K562 (cell line): ENCODE data around the gene RGMA.

ENCODE experiments used
- CHCHD3 ChIP-seq: fragments of 250-450 bp; sonication (Bioruptor Pico); IDR thresholded peaks from 2 replicates; pipeline ENCODE4 v2.1.2; 2022; ENCODE audit warnings: mild to moderate bottlenecking
- SMAD3 ChIP-seq: fragments of 450-650 bp; formaldehyde crosslinking; conservative IDR thresholded peaks from 2 replicates; pipeline ENCODE4 v1.4.0; 2020; ENCODE audit warnings: mild to moderate bottlenecking
- TF ChIP-seq, protein P1 (sequence below): IDR thresholded peaks from 3 replicates; pipeline ENCODE4 v1.6.1; 2011; ENCODE audit warnings: borderline replicate concordance, mild to moderate bottlenecking, moderate library complexity; ENCODE audit not compliant: insufficient read length; ENCODE audit errors: extremely low read depth
- TF ChIP-seq, protein P2 (sequence below): fragments of 200-600 bp; sonication (generic); IDR thresholded peaks from one replicate; pipeline ENCODE4 v1.6.1; 2012; ENCODE audit warnings: mild to moderate bottlenecking, low read depth, low read length, inconsistent platforms

DNA sequence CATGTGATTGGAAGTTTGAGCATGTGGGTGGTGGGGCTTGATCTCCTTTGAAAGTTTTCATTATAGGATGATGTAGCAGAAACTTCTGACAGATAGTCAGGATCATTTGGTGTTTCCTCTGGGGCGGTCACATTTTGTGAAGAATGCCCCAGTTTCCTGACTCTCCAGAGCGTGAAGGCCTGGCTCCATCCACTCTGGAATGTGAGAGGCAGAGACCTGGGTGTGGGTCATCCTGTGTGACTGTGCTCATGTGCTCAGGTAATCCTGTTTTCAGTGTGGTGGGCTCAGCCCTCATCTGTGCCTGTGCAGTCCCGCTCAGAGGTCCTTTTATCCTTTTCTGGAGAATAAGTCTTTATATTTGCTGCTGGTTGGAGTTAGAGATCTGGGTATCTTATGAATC, 81.0 kb downstream of the RGMA start:
- TF ChIP-seq CHCHD3: no peak
- TF ChIP-seq, protein P1, sequence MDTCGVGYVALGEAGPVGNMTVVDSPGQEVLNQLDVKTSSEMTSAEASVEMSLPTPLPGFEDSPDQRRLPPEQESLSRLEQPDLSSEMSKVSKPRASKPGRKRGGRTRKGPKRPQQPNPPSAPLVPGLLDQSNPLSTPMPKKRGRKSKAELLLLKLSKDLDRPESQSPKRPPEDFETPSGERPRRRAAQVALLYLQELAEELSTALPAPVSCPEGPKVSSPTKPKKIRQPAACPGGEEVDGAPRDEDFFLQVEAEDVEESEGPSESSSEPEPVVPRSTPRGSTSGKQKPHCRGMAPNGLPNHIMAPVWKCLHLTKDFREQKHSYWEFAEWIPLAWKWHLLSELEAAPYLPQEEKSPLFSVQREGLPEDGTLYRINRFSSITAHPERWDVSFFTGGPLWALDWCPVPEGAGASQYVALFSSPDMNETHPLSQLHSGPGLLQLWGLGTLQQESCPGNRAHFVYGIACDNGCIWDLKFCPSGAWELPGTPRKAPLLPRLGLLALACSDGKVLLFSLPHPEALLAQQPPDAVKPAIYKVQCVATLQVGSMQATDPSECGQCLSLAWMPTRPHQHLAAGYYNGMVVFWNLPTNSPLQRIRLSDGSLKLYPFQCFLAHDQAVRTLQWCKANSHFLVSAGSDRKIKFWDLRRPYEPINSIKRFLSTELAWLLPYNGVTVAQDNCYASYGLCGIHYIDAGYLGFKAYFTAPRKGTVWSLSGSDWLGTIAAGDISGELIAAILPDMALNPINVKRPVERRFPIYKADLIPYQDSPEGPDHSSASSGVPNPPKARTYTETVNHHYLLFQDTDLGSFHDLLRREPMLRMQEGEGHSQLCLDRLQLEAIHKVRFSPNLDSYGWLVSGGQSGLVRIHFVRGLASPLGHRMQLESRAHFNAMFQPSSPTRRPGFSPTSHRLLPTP: no peak
- TF ChIP-seq, protein P2, sequence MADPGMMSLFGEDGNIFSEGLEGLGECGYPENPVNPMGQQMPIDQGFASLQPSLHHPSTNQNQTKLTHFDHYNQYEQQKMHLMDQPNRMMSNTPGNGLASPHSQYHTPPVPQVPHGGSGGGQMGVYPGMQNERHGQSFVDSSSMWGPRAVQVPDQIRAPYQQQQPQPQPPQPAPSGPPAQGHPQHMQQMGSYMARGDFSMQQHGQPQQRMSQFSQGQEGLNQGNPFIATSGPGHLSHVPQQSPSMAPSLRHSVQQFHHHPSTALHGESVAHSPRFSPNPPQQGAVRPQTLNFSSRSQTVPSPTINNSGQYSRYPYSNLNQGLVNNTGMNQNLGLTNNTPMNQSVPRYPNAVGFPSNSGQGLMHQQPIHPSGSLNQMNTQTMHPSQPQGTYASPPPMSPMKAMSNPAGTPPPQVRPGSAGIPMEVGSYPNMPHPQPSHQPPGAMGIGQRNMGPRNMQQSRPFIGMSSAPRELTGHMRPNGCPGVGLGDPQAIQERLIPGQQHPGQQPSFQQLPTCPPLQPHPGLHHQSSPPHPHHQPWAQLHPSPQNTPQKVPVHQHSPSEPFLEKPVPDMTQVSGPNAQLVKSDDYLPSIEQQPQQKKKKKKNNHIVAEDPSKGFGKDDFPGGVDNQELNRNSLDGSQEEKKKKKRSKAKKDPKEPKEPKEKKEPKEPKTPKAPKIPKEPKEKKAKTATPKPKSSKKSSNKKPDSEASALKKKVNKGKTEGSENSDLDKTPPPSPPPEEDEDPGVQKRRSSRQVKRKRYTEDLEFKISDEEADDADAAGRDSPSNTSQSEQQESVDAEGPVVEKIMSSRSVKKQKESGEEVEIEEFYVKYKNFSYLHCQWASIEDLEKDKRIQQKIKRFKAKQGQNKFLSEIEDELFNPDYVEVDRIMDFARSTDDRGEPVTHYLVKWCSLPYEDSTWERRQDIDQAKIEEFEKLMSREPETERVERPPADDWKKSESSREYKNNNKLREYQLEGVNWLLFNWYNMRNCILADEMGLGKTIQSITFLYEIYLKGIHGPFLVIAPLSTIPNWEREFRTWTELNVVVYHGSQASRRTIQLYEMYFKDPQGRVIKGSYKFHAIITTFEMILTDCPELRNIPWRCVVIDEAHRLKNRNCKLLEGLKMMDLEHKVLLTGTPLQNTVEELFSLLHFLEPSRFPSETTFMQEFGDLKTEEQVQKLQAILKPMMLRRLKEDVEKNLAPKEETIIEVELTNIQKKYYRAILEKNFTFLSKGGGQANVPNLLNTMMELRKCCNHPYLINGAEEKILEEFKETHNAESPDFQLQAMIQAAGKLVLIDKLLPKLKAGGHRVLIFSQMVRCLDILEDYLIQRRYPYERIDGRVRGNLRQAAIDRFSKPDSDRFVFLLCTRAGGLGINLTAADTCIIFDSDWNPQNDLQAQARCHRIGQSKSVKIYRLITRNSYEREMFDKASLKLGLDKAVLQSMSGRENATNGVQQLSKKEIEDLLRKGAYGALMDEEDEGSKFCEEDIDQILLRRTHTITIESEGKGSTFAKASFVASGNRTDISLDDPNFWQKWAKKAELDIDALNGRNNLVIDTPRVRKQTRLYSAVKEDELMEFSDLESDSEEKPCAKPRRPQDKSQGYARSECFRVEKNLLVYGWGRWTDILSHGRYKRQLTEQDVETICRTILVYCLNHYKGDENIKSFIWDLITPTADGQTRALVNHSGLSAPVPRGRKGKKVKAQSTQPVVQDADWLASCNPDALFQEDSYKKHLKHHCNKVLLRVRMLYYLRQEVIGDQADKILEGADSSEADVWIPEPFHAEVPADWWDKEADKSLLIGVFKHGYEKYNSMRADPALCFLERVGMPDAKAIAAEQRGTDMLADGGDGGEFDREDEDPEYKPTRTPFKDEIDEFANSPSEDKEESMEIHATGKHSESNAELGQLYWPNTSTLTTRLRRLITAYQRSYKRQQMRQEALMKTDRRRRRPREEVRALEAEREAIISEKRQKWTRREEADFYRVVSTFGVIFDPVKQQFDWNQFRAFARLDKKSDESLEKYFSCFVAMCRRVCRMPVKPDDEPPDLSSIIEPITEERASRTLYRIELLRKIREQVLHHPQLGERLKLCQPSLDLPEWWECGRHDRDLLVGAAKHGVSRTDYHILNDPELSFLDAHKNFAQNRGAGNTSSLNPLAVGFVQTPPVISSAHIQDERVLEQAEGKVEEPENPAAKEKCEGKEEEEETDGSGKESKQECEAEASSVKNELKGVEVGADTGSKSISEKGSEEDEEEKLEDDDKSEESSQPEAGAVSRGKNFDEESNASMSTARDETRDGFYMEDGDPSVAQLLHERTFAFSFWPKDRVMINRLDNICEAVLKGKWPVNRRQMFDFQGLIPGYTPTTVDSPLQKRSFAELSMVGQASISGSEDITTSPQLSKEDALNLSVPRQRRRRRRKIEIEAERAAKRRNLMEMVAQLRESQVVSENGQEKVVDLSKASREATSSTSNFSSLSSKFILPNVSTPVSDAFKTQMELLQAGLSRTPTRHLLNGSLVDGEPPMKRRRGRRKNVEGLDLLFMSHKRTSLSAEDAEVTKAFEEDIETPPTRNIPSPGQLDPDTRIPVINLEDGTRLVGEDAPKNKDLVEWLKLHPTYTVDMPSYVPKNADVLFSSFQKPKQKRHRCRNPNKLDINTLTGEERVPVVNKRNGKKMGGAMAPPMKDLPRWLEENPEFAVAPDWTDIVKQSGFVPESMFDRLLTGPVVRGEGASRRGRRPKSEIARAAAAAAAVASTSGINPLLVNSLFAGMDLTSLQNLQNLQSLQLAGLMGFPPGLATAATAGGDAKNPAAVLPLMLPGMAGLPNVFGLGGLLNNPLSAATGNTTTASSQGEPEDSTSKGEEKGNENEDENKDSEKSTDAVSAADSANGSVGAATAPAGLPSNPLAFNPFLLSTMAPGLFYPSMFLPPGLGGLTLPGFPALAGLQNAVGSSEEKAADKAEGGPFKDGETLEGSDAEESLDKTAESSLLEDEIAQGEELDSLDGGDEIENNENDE: no peak
- no peak for TF ChIP-seq SMAD3
